GM21576 (cell line): ENCODE data around the gene DDX27.
"Not testable (repeated sequence)": the region's sequence is repeated elsewhere in the genome, so short reads cannot be mapped to it uniquely, and the experiment has no call there.

Experiments
- ATAC-seq: cut with Tn5 transposase; IDR thresholded peaks from one replicate; pipeline ENCODE4 v1.9.1; 2021; ENCODE audit warnings: mild to moderate bottlenecking, moderate library complexity; ENCODE audit not compliant: unreplicated experiment

Gene DDX27

GRCh38 chr20:49203011-49203410 lies 16.2 kb upstream of the DDX27 start:
- no peak for ATAC-seq

GRCh38 chr20:49203746-49204145 lies 15.5 kb upstream of the DDX27 start:
- no peak for ATAC-seq

- no peak for ATAC-seq
Observed at GRCh38 chr20:49207076-49207475, 12.1 kb upstream of the DDX27 start.

GRCh38 chr20:49210101-49210756 lies 9.0 kb upstream of the DDX27 start:
- no peak for ATAC-seq

- no peak for ATAC-seq
Observed at GRCh38 chr20:49210757-49211110, 8.5 kb upstream of the DDX27 start.

GRCh38 chr20:49214571-49214970 lies 4.6 kb upstream of the DDX27 start:
- no peak for ATAC-seq

- ATAC-seq = no peak
Observed at GRCh38 chr20:49215232-49215631, 4.0 kb upstream of the DDX27 start.

- no peak for ATAC-seq
Observed at GRCh38 chr20:49216991-49217578, 2.1 kb upstream of the DDX27 start.

- ATAC-seq = not testable (repeated sequence)
Observed at GRCh38 chr20:49218739-49219090, 501 bp upstream of the DDX27 start.

- ATAC-seq = no peak
Observed at GRCh38 chr20:49219924-49220831, 962 bp downstream of the DDX27 start.

- ATAC-seq = no peak
Observed at GRCh38 chr20:49225896-49226295, 6.7 kb downstream of the DDX27 start.

- no peak for ATAC-seq
Observed at GRCh38 chr20:49228676-49229075, 9.5 kb downstream of the DDX27 start.

GRCh38 chr20:49229381-49229780 lies 10.2 kb downstream of the DDX27 start:
- ATAC-seq = no peak

- ATAC-seq = no peak
Observed at GRCh38 chr20:49230021-49230420, 10.8 kb downstream of the DDX27 start.

GRCh38 chr20:49230561-49231133 lies 11.4 kb downstream of the DDX27 start:
- ATAC-seq = no peak

- no peak for ATAC-seq
Observed at GRCh38 chr20:49231471-49231870, 12.3 kb downstream of the DDX27 start.

- no peak for ATAC-seq
Observed at GRCh38 chr20:49233226-49233625, 14.0 kb downstream of the DDX27 start.

GRCh38 chr20:49234831-49235230 lies 15.6 kb downstream of the DDX27 start:
- ATAC-seq = no peak

- ATAC-seq = no peak
Observed at GRCh38 chr20:49236301-49236700, 17.1 kb downstream of the DDX27 start.

GRCh38 chr20:49237531-49237930 lies 18.3 kb downstream of the DDX27 start:
- ATAC-seq = no peak

GRCh38 chr20:49245921-49246740 lies 26.9 kb downstream of the DDX27 start:
- peak; percentile 49 for ATAC-seq
